Sigmoid colon (tissue), 7 donors: ENCODE results near the gene STYXL2. TPM values are rescaled to one million over a fixed set of nuclear protein-coding genes. Genes with fewer than 3 reads are reported as not detected.
A peak's percentile ranks its signal among the peaks of the same experiment; 100 is the strongest.

ENCODE experiments used
- DNase-seq: peaks from one replicate; pipeline ENCODE4 v3.0.0-alpha.2; 2019
- H3K27ac ChIP-seq, 4 donors: fragments of 200-600 bp; sonication (generic); one replicate each; pipeline ENCODE4 v1.5.1; 2016 to 2019; ENCODE audit warnings: mild to moderate bottlenecking in 1 of 4
- H3K27me3 ChIP-seq, 3 donors: fragments of 200-600 bp; sonication (generic); one replicate each; pipeline ENCODE4 v1.5.1; 2019; ENCODE audit warnings: mild to moderate bottlenecking in 1 of 3
- H3K36me3 ChIP-seq, 4 donors: fragments of 200-600 bp; sonication (generic); one replicate each; pipeline ENCODE4 v1.5.1; 2016 to 2019
- H3K4me1 ChIP-seq, 4 donors: fragments of 200-600 bp; sonication (generic); one replicate each; pipeline ENCODE4 v1.5.1; 2017 to 2019
- H3K4me3 ChIP-seq, 4 donors: fragments of 200-600 bp; sonication (generic); one replicate each; pipeline ENCODE4 v1.5.1; 2017 to 2019; ENCODE audit warnings: mild to moderate bottlenecking in 2 of 4, moderate library complexity in 1 of 4
- H3K9me3 ChIP-seq, 4 donors: fragments of 200-600 bp in 3 of 4; sonication (generic) in 3 of 4; one replicate each; pipeline versions ENCODE4 v1.5.1 to v1.6.1; 2013 to 2019
- EP300 ChIP-seq, 4 donors: sonication (generic); formaldehyde crosslinking; IDR thresholded peaks; one replicate each; pipeline ENCODE4 v1.6.1; 2017; ENCODE audit warnings: antibody characterized with exemption in 4 of 4
- POLR2A ChIP-seq, 2 donors: fragments of 450-650 bp; IDR thresholded peaks; one replicate each; pipeline ENCODE4 v1.6.1; 2016; ENCODE audit warnings: antibody characterized with exemption in 2 of 2, mild to moderate bottlenecking in 2 of 2, moderate library complexity in 2 of 2
- POLR2AphosphoS5 ChIP-seq, 4 donors: sonication (generic); formaldehyde crosslinking; IDR thresholded peaks; one replicate each; pipeline ENCODE4 v1.6.1; 2017; ENCODE audit warnings: antibody characterized with exemption in 4 of 4
- WGBS, 2 donors: extraction: QIAGEN DNeasy Blood & Tissue Kit; methylation state at CpG; one replicate each; pipeline ENCODE4 v1.1.7; 2013; 5-methylcytosine and 5-hydroxymethylcytosine counted together
- intact Hi-C: fragments of 100-400 bp; cut with DNase I; formaldehyde crosslinking; loops from one replicate; pipeline ENCODE4 v1.15.1; 2023
- polyA plus RNA-seq, 3 donors: library from polyadenylated mRNA; stranded (reverse); fragments of 200-250 nt; gene quantifications; one replicate each; pipeline ENCODE4 v1.2.3, GENCODE V29; 2013
- total RNA-seq, 4 donors: library from RNA; depleted of rRNA; stranded (reverse); fragments of >200 nt; gene quantifications; one replicate each; pipeline ENCODE4 v1.1.0, GENCODE V29; 2016
- TF ChIP-seq, protein P1 (sequence below), 4 experiments: fragments of 450-650 bp in 3 of 4; fragments of 200-600 bp in 1 of 4; IDR thresholded peaks; one replicate each; pipeline ENCODE4 v1.5.1; 2016 to 2019; ENCODE audit warnings: antibody characterized with exemption in 4 of 4, mild to moderate bottlenecking in 3 of 4, moderate library complexity in 2 of 4
- donor health status: healthy with polysubstance abuse.
- donor health status: Bipolar disorder and iron deficiency.
- donor health status: healthy.

Gene STYXL2
- total and polyA plus RNA-seq, 7 donors: 0.01 to 0.23 (median 0.16) TPM; not detected in 4

DNA sequence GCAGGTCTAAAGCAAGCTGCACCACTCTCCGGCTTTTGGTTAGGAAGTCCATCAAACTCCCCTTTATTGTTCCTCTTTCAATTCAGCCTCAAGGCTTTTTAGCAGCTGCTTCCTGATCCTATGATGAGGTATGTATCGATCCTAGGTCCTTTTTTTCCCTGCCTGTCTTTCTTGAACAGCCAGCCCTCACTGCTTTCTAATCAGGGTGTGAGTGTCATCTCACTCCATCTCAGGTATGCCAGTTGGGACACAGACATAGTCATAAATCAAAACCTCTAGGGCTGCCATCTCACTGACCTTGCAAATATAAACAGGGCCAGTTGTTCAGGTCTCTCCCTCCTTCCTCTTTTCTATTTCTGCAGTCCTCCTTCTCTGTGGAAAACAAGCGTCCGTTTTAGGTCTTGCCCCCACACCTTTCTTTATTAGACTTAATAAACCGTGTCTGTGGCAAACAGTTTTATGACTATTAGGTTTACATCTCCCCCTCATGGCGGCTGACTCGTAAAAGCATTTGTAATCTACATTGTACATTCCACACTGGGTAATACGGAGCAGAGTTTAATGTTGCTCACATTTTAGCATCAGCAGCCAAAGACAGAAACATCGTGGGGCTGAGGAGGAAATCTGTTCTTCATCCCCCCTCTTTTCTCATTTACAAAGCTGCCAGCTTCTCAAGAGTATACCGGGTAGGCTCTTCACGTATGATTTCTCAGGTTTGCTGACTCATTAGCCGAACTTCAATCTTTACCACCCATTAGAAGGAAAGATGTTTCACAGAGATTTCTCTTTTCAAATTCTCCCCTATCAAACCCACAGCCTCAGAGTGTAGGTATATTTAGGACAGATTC is 11.6 kb downstream of the STYXL2 start:
- no peak for DNase-seq
- WGBS, 2 donors: 27 to 32% methylated on average over 12 of the region's 12 CpGs
- H3K27me3 ChIP-seq: no peaks in the 10 kb centered on the region
- TF ChIP-seq, protein P1, sequence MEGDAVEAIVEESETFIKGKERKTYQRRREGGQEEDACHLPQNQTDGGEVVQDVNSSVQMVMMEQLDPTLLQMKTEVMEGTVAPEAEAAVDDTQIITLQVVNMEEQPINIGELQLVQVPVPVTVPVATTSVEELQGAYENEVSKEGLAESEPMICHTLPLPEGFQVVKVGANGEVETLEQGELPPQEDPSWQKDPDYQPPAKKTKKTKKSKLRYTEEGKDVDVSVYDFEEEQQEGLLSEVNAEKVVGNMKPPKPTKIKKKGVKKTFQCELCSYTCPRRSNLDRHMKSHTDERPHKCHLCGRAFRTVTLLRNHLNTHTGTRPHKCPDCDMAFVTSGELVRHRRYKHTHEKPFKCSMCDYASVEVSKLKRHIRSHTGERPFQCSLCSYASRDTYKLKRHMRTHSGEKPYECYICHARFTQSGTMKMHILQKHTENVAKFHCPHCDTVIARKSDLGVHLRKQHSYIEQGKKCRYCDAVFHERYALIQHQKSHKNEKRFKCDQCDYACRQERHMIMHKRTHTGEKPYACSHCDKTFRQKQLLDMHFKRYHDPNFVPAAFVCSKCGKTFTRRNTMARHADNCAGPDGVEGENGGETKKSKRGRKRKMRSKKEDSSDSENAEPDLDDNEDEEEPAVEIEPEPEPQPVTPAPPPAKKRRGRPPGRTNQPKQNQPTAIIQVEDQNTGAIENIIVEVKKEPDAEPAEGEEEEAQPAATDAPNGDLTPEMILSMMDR (IDR thresholded peaks at IDR 0.05): no peak
- TF ChIP-seq POLR2A (IDR thresholded peaks at IDR 0.05): no peak
- TF ChIP-seq EP300 (IDR thresholded peaks at IDR 0.05): no peak
- no peak for TF ChIP-seq POLR2AphosphoS5 (IDR thresholded peaks at IDR 0.05)
- no peaks in the 10 kb centered on the region for H3K36me3 ChIP-seq
- H3K9me3 ChIP-seq: peaks cover 0 to under 1% (median 0%) of the 10 kb centered on the region in 4 donors
- intact Hi-C loops: no loop called here
- H3K27ac ChIP-seq: peak overlapping the region in 1 of 4 donors; percentile 13
- H3K4me1 ChIP-seq: peaks cover 0 to 11% (median 5%) of the 10 kb centered on the region in 4 donors
- no peak overlapping the region for H3K4me3 ChIP-seq

DNA sequence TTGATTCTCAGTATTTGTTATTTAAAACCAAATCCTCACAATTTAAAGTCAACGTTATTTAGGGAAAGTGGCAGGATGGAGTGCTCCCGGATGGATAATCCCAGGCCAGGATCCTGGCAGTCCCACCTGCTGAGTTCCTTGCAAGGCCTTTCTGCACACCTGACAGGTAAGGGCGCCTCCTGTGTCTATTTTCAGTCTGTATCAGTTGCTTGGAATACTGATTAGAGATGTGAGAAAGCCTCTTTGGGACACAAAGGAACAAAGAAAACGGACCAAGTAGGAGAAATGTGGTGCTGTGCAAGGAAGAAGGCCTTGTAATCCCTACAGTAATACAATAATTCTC is 12.2 kb downstream of the STYXL2 start:
- H3K27me3 ChIP-seq: no peaks in the 10 kb centered on the region
- H3K36me3 ChIP-seq: no peaks in the 10 kb centered on the region
- peaks cover 0 to 11% (median 5%) of the 10 kb centered on the region in 4 donors for H3K4me1 ChIP-seq
- H3K9me3 ChIP-seq: peaks cover 0 to 2% (median 0%) of the 10 kb centered on the region in 4 donors
- DNase-seq: no peak
- TF ChIP-seq POLR2AphosphoS5 (IDR thresholded peaks at IDR 0.05): no peak
- TF ChIP-seq, protein P1 (IDR thresholded peaks at IDR 0.05): no peak
- no peak for TF ChIP-seq POLR2A (IDR thresholded peaks at IDR 0.05)
- TF ChIP-seq EP300 (IDR thresholded peaks at IDR 0.05): no peak
- WGBS, 2 donors: 86% methylated on average over 4 of the region's 4 CpGs
- intact Hi-C loops: no loop called here
- no peak overlapping the region for H3K4me3 ChIP-seq
- H3K27ac ChIP-seq: no peak overlapping the region

DNA sequence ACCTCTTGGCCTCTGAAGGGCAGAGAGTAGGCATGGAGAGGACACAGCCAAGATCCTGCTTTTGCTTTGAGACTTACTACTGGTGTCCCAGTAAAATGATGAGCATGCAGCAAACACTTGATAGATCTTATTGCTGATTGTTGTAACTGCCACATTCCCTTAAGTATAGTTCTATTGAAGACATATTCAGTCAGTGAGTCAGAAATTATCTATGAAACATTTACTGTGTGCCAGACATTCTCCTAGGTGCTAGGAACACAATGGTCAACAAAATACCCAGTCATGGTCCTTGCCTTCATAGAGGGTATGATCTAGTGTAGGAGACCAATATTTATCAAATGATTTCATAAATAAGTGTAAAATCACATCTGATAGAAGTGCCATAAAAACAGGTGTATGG is 13.6 kb downstream of the STYXL2 start:
- TF ChIP-seq, protein P1 (IDR thresholded peaks at IDR 0.05): no peak
- TF ChIP-seq POLR2AphosphoS5 (IDR thresholded peaks at IDR 0.05) (no peak), POLR2A (IDR thresholded peaks at IDR 0.05) (no peak), EP300 (IDR thresholded peaks at IDR 0.05) (no peak)
- Histone ChIP-seq H3K27me3 (no peaks in the 10 kb centered on the region), H3K4me3 (no peak overlapping the region), H3K27ac (no peak overlapping the region), H3K4me1 (peaks cover 0 to 11% (median 5%) of the 10 kb centered on the region in 4 donors), H3K9me3 (peaks cover 0 to 2% (median 0%) of the 10 kb centered on the region in 4 donors), H3K36me3 (no peaks in the 10 kb centered on the region)
- intact Hi-C loops: no loop called here
- DNase-seq: no peak

DNA sequence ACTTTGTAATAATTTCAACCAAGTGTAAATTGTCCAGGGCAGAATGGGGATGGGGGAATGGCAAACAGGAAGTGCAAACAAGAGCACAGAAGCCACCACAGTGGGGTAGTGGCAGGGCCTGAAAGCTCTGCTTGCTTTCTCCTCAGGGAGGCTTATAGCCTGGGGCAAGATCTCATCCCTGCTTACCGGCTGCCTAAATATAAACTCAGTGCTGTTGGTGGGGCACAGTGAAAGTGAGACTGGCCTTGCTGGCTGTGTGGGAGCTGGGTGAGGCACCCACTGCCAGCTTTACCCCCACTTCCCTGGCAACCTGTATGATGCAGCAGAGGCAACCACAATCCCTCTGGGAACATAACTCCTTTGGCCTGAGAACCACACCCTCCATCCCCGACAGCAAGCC is 15.2 kb downstream of the STYXL2 start:
- no peak overlapping the region for H3K27ac ChIP-seq
- H3K36me3 ChIP-seq: no peaks in the 10 kb centered on the region
- peaks cover 0 to 2% (median 0%) of the 10 kb centered on the region in 4 donors for H3K9me3 ChIP-seq
- intact Hi-C loops: no loop called here
- peaks cover 0 to 11% (median 5%) of the 10 kb centered on the region in 4 donors for H3K4me1 ChIP-seq
- H3K4me3 ChIP-seq: no peak overlapping the region
- DNase-seq: no peak
- TF ChIP-seq EP300 (IDR thresholded peaks at IDR 0.05): no peak
- TF ChIP-seq, protein P1 (IDR thresholded peaks at IDR 0.05): no peak
- no peak for TF ChIP-seq POLR2AphosphoS5 (IDR thresholded peaks at IDR 0.05)
- TF ChIP-seq POLR2A (IDR thresholded peaks at IDR 0.05): no peak
- 17 to 53% methylated on average over 2 of the region's 2 CpGs for WGBS, 2 donors
- H3K27me3 ChIP-seq: no peaks in the 10 kb centered on the region
